ENCODE measurements around the gene STK17A.

- TF ChIP-seq, protein P1, sequence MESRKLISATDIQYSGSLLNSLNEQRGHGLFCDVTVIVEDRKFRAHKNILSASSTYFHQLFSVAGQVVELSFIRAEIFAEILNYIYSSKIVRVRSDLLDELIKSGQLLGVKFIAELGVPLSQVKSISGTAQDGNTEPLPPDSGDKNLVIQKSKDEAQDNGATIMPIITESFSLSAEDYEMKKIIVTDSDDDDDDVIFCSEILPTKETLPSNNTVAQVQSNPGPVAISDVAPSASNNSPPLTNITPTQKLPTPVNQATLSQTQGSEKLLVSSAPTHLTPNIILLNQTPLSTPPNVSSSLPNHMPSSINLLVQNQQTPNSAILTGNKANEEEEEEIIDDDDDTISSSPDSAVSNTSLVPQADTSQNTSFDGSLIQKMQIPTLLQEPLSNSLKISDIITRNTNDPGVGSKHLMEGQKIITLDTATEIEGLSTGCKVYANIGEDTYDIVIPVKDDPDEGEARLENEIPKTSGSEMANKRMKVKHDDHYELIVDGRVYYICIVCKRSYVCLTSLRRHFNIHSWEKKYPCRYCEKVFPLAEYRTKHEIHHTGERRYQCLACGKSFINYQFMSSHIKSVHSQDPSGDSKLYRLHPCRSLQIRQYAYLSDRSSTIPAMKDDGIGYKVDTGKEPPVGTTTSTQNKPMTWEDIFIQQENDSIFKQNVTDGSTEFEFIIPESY (IDR thresholded peaks at IDR 0.05; ENCODE audit: borderline replicate concordance, low read depth), result no peak
- TF ChIP-seq, protein P2, sequence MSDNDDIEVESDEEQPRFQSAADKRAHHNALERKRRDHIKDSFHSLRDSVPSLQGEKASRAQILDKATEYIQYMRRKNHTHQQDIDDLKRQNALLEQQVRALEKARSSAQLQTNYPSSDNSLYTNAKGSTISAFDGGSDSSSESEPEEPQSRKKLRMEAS (IDR thresholded peaks at IDR 0.05; ENCODE audit: low read depth), result no peak
- TF ChIP-seq, protein P3, sequence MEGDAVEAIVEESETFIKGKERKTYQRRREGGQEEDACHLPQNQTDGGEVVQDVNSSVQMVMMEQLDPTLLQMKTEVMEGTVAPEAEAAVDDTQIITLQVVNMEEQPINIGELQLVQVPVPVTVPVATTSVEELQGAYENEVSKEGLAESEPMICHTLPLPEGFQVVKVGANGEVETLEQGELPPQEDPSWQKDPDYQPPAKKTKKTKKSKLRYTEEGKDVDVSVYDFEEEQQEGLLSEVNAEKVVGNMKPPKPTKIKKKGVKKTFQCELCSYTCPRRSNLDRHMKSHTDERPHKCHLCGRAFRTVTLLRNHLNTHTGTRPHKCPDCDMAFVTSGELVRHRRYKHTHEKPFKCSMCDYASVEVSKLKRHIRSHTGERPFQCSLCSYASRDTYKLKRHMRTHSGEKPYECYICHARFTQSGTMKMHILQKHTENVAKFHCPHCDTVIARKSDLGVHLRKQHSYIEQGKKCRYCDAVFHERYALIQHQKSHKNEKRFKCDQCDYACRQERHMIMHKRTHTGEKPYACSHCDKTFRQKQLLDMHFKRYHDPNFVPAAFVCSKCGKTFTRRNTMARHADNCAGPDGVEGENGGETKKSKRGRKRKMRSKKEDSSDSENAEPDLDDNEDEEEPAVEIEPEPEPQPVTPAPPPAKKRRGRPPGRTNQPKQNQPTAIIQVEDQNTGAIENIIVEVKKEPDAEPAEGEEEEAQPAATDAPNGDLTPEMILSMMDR (IDR thresholded peaks at IDR 0.05), result no peak
- no peak for TF ChIP-seq RXRA (IDR thresholded peaks at IDR 0.05; ENCODE audit: borderline replicate concordance, low read depth)
- no peak for TF ChIP-seq RFX5 (IDR thresholded peaks at IDR 0.05; ENCODE audit: low read length)
Observed at GRCh38 chr7:43570688-43571365, 12.1 kb upstream of the STK17A start.
